Osteocyte (in vitro differentiated cells): Measurements from ENCODE around the gene C3orf20. TPM values are rescaled to one million over a fixed set of nuclear protein-coding genes. Genes with fewer than 3 reads are reported as not detected.

Experiments
- DNase-seq: peaks from one replicate; pipeline ENCODE4 v3.0.0; 2021; ENCODE audit warnings: mixed read lengths; ENCODE audit not compliant: unreplicated experiment; ENCODE audit errors: extremely low spot score
- H3K27ac Mint-ChIP-seq: one replicate; pipeline ENCODE4 v1.8.0; 2021; ENCODE audit warnings: mild to moderate bottlenecking, mixed read lengths; ENCODE audit not compliant: unreplicated experiment
- H3K27me3 Mint-ChIP-seq: one replicate; pipeline ENCODE4 v1.8.0; 2021; ENCODE audit warnings: mixed read lengths; ENCODE audit not compliant: unreplicated experiment
- H3K36me3 Mint-ChIP-seq: one replicate; pipeline ENCODE4 v1.8.0; 2021; ENCODE audit warnings: mixed read lengths; ENCODE audit not compliant: unreplicated experiment
- H3K4me1 Mint-ChIP-seq: one replicate; pipeline ENCODE4 v1.8.0; 2021; ENCODE audit warnings: mixed read lengths; ENCODE audit not compliant: unreplicated experiment
- H3K4me3 Mint-ChIP-seq: one replicate; pipeline ENCODE4 v1.8.0; 2021; ENCODE audit warnings: mild to moderate bottlenecking, moderate library complexity, mixed read lengths; ENCODE audit not compliant: unreplicated experiment
- H3K9me3 Mint-ChIP-seq: one replicate; pipeline ENCODE4 v1.8.0; 2021; ENCODE audit warnings: mixed read lengths; ENCODE audit not compliant: unreplicated experiment
- CTCF ChIP-seq: fragments of 200-600 bp; sonication (generic); IDR thresholded peaks from 2 replicates; pipeline ENCODE4 v1.5.0; 2021; ENCODE audit warnings: antibody characterized with exemption, mild to moderate bottlenecking, moderate library complexity
- total RNA-seq: library from RNA; stranded (reverse); gene quantifications from 2 replicates; pipeline ENCODE4 v1.2.1, GENCODE V29; 2021

C3orf20 gene
- total RNA-seq, 1 donor from 2014 or later, result not detected

- DNase-seq, result no peak
- no peaks in the 10 kb centered on the region for H3K4me1 Mint-ChIP-seq
- no peaks in the 10 kb centered on the region for H3K9me3 Mint-ChIP-seq
- H3K27ac Mint-ChIP-seq, result no peak overlapping the region
- no peak for TF ChIP-seq CTCF
- H3K27me3 Mint-ChIP-seq, result peaks cover 29% of the 10 kb centered on the region
- no peak overlapping the region for H3K4me3 Mint-ChIP-seq
- H3K36me3 Mint-ChIP-seq, result no peaks in the 10 kb centered on the region
Observed at GRCh38 chr3:14786369-14786768, 111.4 kb downstream of the C3orf20 start.

GRCh38 chr3:14787630-14788029, 112.7 kb downstream of the C3orf20 start:
- Mint-ChIP-seq H3K27ac (no peak overlapping the region), H3K4me1 (no peaks in the 10 kb centered on the region), H3K27me3 (peaks cover 25% of the 10 kb centered on the region), H3K4me3 (no peak overlapping the region), H3K9me3 (no peaks in the 10 kb centered on the region), H3K36me3 (no peaks in the 10 kb centered on the region)
- DNase-seq, result no peak
- no peak for TF ChIP-seq CTCF

- H3K27ac Mint-ChIP-seq, result no peak overlapping the region
- H3K36me3 Mint-ChIP-seq, result no peaks in the 10 kb centered on the region
- no peak for DNase-seq
- no peak for TF ChIP-seq CTCF
- H3K4me3 Mint-ChIP-seq, result no peak overlapping the region
- no peaks in the 10 kb centered on the region for H3K9me3 Mint-ChIP-seq
- peaks cover 25% of the 10 kb centered on the region for H3K27me3 Mint-ChIP-seq
- H3K4me1 Mint-ChIP-seq, result peaks cover 4% of the 10 kb centered on the region
Observed at GRCh38 chr3:14788644-14789043, 113.7 kb downstream of the C3orf20 start.

- H3K36me3 Mint-ChIP-seq, result no peaks in the 10 kb centered on the region
- no peak overlapping the region for H3K27ac Mint-ChIP-seq
- TF ChIP-seq CTCF, result no peak
- H3K9me3 Mint-ChIP-seq, result no peaks in the 10 kb centered on the region
- H3K27me3 Mint-ChIP-seq, result peaks cover 28% of the 10 kb centered on the region
- H3K4me3 Mint-ChIP-seq, result no peak overlapping the region
- DNase-seq, result no peak
- H3K4me1 Mint-ChIP-seq, result peaks cover 4% of the 10 kb centered on the region
Observed at GRCh38 chr3:14789221-14789620, 114.3 kb downstream of the C3orf20 start.

GRCh38 chr3:14789640-14790285, 114.8 kb downstream of the C3orf20 start:
- no peak overlapping the region for H3K4me3 Mint-ChIP-seq
- H3K27ac Mint-ChIP-seq, result no peak overlapping the region
- H3K27me3 Mint-ChIP-seq, result peaks cover 34% of the 10 kb centered on the region
- no peaks in the 10 kb centered on the region for H3K36me3 Mint-ChIP-seq
- TF ChIP-seq CTCF, result no peak
- H3K9me3 Mint-ChIP-seq, result no peaks in the 10 kb centered on the region
- no peak for DNase-seq
- H3K4me1 Mint-ChIP-seq, result peaks cover 4% of the 10 kb centered on the region
